Body of pancreas (tissue), 4 donors: ENCODE data around the gene SLC16A10.

ENCODE experiments used
- POLR2A ChIP-seq, 3 donors: fragments of 450-650 bp; IDR thresholded peaks; one replicate each; pipeline ENCODE4 v1.6.1; 2016; ENCODE audit warnings: antibody characterized with exemption in 3 of 3, mild to moderate bottlenecking in 2 of 3
- TF ChIP-seq, protein P1 (sequence below), 7 experiments: fragments of 450-650 bp in 4 of 7; fragments of 200-600 bp in 3 of 7; sonication (generic) in 3 of 7; IDR thresholded peaks; one replicate each; pipeline ENCODE4 v1.5.1; 2016 to 2019; ENCODE audit warnings: antibody characterized with exemption in 7 of 7

DNA sequence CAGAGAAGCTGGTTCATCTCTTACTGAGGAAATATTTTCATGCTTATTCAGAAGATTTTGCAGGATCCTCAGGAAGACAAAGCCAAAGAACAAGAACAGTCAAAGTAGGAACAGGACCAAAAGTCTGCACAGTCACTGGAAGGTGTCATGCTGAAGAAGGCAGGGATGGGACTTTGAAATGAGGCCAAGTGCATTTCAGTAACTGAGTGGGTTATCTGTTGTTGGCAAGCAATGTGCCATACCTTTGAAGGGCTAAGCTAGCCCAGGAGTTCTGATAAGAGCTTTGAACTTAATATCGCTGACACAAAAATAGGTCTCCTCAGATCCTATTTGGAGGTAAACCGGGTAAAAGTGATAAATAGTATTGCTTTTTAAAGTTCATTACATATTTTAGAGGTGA, 31.5 kb downstream of the SLC16A10 start:
- no peak for TF ChIP-seq POLR2A (IDR thresholded peaks at IDR 0.05)
- TF ChIP-seq, protein P1, sequence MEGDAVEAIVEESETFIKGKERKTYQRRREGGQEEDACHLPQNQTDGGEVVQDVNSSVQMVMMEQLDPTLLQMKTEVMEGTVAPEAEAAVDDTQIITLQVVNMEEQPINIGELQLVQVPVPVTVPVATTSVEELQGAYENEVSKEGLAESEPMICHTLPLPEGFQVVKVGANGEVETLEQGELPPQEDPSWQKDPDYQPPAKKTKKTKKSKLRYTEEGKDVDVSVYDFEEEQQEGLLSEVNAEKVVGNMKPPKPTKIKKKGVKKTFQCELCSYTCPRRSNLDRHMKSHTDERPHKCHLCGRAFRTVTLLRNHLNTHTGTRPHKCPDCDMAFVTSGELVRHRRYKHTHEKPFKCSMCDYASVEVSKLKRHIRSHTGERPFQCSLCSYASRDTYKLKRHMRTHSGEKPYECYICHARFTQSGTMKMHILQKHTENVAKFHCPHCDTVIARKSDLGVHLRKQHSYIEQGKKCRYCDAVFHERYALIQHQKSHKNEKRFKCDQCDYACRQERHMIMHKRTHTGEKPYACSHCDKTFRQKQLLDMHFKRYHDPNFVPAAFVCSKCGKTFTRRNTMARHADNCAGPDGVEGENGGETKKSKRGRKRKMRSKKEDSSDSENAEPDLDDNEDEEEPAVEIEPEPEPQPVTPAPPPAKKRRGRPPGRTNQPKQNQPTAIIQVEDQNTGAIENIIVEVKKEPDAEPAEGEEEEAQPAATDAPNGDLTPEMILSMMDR (IDR thresholded peaks at IDR 0.05): no peak
